Neural cell (in vitro differentiated cells): Measurements from ENCODE around the gene OSBPL9. TPM values are rescaled to one million over a fixed set of nuclear protein-coding genes. Genes with fewer than 3 reads are reported as not detected.

Experiments used
- H2AFZ ChIP-seq: fragments of 200-600, 300-800 bp; sonication (generic), shearing (Covaris generic); 2 replicates; pipeline ENCODE4 v1.6.0; 2014; ENCODE audit warnings: low read depth, mild to moderate bottlenecking, antibody characterized with exemption, low read length, moderate library complexity
- H3F3A ChIP-seq: fragments of 200-600 bp; shearing (Covaris generic); 2 replicates; pipeline ENCODE4 v1.6.1; 2016; ENCODE audit warnings: mild to moderate bottlenecking, moderate library complexity, mixed read lengths, antibody characterized with exemption, low read length; ENCODE audit not compliant: insufficient read depth, poor library complexity, severe bottlenecking
- H3K27ac ChIP-seq: fragments of 200-600, 300-800 bp; sonication (generic), shearing (Covaris generic); 2 replicates; pipeline ENCODE4 v1.5.1; 2014; ENCODE audit warnings: mild to moderate bottlenecking, low read length, moderate library complexity
- H3K27me3 ChIP-seq: fragments of 300-800, 200-600 bp; sonication (generic), shearing (Covaris generic); 2 replicates; pipeline ENCODE4 v1.6.0; 2014; ENCODE audit warnings: mild to moderate bottlenecking, low read depth, low read length, moderate library complexity; ENCODE audit not compliant: insufficient read depth
- H3K36me3 ChIP-seq: fragments of 300-800, 200-600 bp; sonication (generic), shearing (Covaris generic); 2 replicates; pipeline ENCODE4 v1.5.1; 2014; ENCODE audit warnings: mild to moderate bottlenecking, antibody characterized with exemption, low read length, moderate library complexity; ENCODE audit not compliant: insufficient read depth
- H3K4me2 ChIP-seq: fragments of 300-800, 200-600 bp; sonication (generic), shearing (Covaris generic); 2 replicates; pipeline ENCODE4 v1.6.0; 2014; ENCODE audit warnings: mild to moderate bottlenecking, low read length
- H3K4me3 ChIP-seq: fragments of 300-800, 200-600 bp; sonication (generic), shearing (Covaris generic); 2 replicates; pipeline ENCODE4 v1.5.1; 2014; ENCODE audit warnings: mild to moderate bottlenecking, low read length, moderate library complexity
- H3K79me2 ChIP-seq: fragments of 200-600 bp; shearing (Covaris generic); replicated peaks from 2 replicates; pipeline ENCODE4 v1.6.0; 2014; ENCODE audit warnings: mild to moderate bottlenecking, low read length, moderate library complexity; ENCODE audit not compliant: insufficient read depth
- H3K9ac ChIP-seq: fragments of 300-800, 200-600 bp; sonication (generic), shearing (Covaris generic); 2 replicates; pipeline ENCODE4 v1.6.1; 2016; ENCODE audit warnings: mild to moderate bottlenecking, low read length, mixed read lengths
- H3K9me2 ChIP-seq: fragments of 200-600 bp; shearing (Covaris generic); 2 replicates; pipeline ENCODE4 v1.6.1; 2016; ENCODE audit warnings: mild to moderate bottlenecking, low read length, mixed read lengths; ENCODE audit not compliant: insufficient read depth
- H3K9me3 ChIP-seq: fragments of 200-600, 300-800 bp; sonication (generic), shearing (Covaris generic); 2 replicates; pipeline ENCODE4 v1.6.1; 2016; ENCODE audit warnings: mild to moderate bottlenecking, mixed run types, low read length, moderate library complexity, mixed read lengths
- H4K20me1 ChIP-seq: fragments of 200-600 bp; shearing (Covaris generic); 2 replicates; pipeline ENCODE4 v1.6.1; 2016; ENCODE audit warnings: mild to moderate bottlenecking, mixed run types; ENCODE audit not compliant: insufficient read depth
- EP300 ChIP-seq: fragments of 450-650 bp; conservative IDR thresholded peaks from 2 replicates; pipeline ENCODE4 v1.6.1; 2014; ENCODE audit warnings: antibody characterized with exemption, mild to moderate bottlenecking, moderate library complexity; ENCODE audit not compliant: poor library complexity, severe bottlenecking
- EZH2 ChIP-seq: fragments of 200-600, 300-800 bp; shearing (Covaris generic), sonication (generic); IDR thresholded peaks from 2 replicates; pipeline ENCODE4 v1.6.1; 2014; ENCODE audit warnings: antibody characterized with exemption, low read length, borderline replicate concordance, mild to moderate bottlenecking; ENCODE audit not compliant: insufficient read depth, poor library complexity, severe bottlenecking
- MXI1 ChIP-seq: fragments of 450-650 bp; conservative IDR thresholded peaks from 2 replicates; pipeline ENCODE4 v1.6.1; 2014; ENCODE audit warnings: antibody characterized with exemption, mild to moderate bottlenecking; ENCODE audit not compliant: poor library complexity, severe bottlenecking
- POLR2AphosphoS5 ChIP-seq: IDR thresholded peaks from 2 replicates; pipeline ENCODE4 v1.6.1; 2012
- RAD21 ChIP-seq: fragments of 450-650 bp; conservative IDR thresholded peaks from 2 replicates; pipeline ENCODE4 v1.6.1; 2014; ENCODE audit warnings: antibody characterized with exemption, mild to moderate bottlenecking, moderate library complexity
- SMC3 ChIP-seq: fragments of 450-650 bp; conservative IDR thresholded peaks from 2 replicates; pipeline ENCODE4 v1.6.1; 2014; ENCODE audit warnings: antibody characterized with exemption, mild to moderate bottlenecking, moderate library complexity; ENCODE audit not compliant: poor library complexity
- TAF1 ChIP-seq: IDR thresholded peaks from 2 replicates; pipeline ENCODE4 v1.6.1; 2012; ENCODE audit warnings: low read depth
- polyA plus RNA-seq: library from polyadenylated mRNA; depleted of rRNA; stranded (reverse); fragments of >200 nt; gene quantifications from 2 replicates; pipeline ENCODE4 v1.2.3, GENCODE V29; 2014
- TF ChIP-seq, protein P1 (sequence below): fragments of 450-650 bp; IDR thresholded peaks from 2 replicates; pipeline ENCODE4 v1.5.1; 2014; ENCODE audit warnings: antibody characterized with exemption, mild to moderate bottlenecking, moderate library complexity; ENCODE audit not compliant: poor library complexity, severe bottlenecking
- TF ChIP-seq, protein P2 (sequence below): IDR thresholded peaks from 2 replicates; pipeline ENCODE4 v1.6.1; 2012; ENCODE audit warnings: borderline replicate concordance

Gene OSBPL9
- polyA plus RNA-seq, 1 donor from 2014 or later: 117 TPM

- no peak overlapping the region for H3K4me2 ChIP-seq
- H3K79me2 ChIP-seq: no peaks in the 10 kb centered on the region
- no peak overlapping the region for H3K27ac ChIP-seq
- H3K9me3 ChIP-seq: no peaks in the 10 kb centered on the region
- H4K20me1 ChIP-seq: no peaks in the 10 kb centered on the region
- no peak overlapping the region for H2AFZ ChIP-seq
- no peaks in the 10 kb centered on the region for H3K27me3 ChIP-seq
- H3K9ac ChIP-seq: no peak overlapping the region
- no peaks in the 10 kb centered on the region for H3F3A ChIP-seq
- no peak overlapping the region for H3K4me3 ChIP-seq
- H3K36me3 ChIP-seq: no peaks in the 10 kb centered on the region
- no peaks in the 10 kb centered on the region for H3K9me2 ChIP-seq
- TF ChIP-seq RAD21: no peak
- no peak for TF ChIP-seq POLR2AphosphoS5
- no peak for TF ChIP-seq EP300
- TF ChIP-seq TAF1: no peak
- TF ChIP-seq MXI1: no peak
- TF ChIP-seq, protein P1, sequence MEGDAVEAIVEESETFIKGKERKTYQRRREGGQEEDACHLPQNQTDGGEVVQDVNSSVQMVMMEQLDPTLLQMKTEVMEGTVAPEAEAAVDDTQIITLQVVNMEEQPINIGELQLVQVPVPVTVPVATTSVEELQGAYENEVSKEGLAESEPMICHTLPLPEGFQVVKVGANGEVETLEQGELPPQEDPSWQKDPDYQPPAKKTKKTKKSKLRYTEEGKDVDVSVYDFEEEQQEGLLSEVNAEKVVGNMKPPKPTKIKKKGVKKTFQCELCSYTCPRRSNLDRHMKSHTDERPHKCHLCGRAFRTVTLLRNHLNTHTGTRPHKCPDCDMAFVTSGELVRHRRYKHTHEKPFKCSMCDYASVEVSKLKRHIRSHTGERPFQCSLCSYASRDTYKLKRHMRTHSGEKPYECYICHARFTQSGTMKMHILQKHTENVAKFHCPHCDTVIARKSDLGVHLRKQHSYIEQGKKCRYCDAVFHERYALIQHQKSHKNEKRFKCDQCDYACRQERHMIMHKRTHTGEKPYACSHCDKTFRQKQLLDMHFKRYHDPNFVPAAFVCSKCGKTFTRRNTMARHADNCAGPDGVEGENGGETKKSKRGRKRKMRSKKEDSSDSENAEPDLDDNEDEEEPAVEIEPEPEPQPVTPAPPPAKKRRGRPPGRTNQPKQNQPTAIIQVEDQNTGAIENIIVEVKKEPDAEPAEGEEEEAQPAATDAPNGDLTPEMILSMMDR: no peak
- TF ChIP-seq EZH2: no peak
- TF ChIP-seq SMC3: no peak
Measured at GRCh38 chr1:51578383-51579109, 38.3 kb upstream of the OSBPL9 start.

GRCh38 chr1:51581238-51581637 is 35.7 kb upstream of the OSBPL9 start:
- Histone ChIP-seq H4K20me1 (no peaks in the 10 kb centered on the region), H3K9me3 (no peaks in the 10 kb centered on the region), H3K4me2 (no peak overlapping the region), H3K9me2 (no peaks in the 10 kb centered on the region), H3K79me2 (no peaks in the 10 kb centered on the region), H3K27ac (no peak overlapping the region), H3K36me3 (no peaks in the 10 kb centered on the region), H2AFZ (no peak overlapping the region), H3K4me3 (no peak overlapping the region), H3K9ac (no peak overlapping the region), H3K27me3 (no peaks in the 10 kb centered on the region), H3F3A (no peaks in the 10 kb centered on the region)
- TF ChIP-seq RAD21 (no peak), EP300 (no peak), TAF1 (no peak), EZH2 (no peak), SMC3 (no peak), POLR2AphosphoS5 (no peak), MXI1 (no peak)
- TF ChIP-seq, protein P2, sequence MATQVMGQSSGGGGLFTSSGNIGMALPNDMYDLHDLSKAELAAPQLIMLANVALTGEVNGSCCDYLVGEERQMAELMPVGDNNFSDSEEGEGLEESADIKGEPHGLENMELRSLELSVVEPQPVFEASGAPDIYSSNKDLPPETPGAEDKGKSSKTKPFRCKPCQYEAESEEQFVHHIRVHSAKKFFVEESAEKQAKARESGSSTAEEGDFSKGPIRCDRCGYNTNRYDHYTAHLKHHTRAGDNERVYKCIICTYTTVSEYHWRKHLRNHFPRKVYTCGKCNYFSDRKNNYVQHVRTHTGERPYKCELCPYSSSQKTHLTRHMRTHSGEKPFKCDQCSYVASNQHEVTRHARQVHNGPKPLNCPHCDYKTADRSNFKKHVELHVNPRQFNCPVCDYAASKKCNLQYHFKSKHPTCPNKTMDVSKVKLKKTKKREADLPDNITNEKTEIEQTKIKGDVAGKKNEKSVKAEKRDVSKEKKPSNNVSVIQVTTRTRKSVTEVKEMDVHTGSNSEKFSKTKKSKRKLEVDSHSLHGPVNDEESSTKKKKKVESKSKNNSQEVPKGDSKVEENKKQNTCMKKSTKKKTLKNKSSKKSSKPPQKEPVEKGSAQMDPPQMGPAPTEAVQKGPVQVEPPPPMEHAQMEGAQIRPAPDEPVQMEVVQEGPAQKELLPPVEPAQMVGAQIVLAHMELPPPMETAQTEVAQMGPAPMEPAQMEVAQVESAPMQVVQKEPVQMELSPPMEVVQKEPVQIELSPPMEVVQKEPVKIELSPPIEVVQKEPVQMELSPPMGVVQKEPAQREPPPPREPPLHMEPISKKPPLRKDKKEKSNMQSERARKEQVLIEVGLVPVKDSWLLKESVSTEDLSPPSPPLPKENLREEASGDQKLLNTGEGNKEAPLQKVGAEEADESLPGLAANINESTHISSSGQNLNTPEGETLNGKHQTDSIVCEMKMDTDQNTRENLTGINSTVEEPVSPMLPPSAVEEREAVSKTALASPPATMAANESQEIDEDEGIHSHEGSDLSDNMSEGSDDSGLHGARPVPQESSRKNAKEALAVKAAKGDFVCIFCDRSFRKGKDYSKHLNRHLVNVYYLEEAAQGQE: no peak
- TF ChIP-seq, protein P1: no peak
